Suppressor macrophage treated with lipopolysaccharide for 4 hours (primary cell): ENCODE data around the gene TRIB2.

ENCODE experiments used
- DNase-seq: peaks from one replicate; pipeline ENCODE4 v3.0.0-alpha.2; 2020

The TRIB2 gene

DNA sequence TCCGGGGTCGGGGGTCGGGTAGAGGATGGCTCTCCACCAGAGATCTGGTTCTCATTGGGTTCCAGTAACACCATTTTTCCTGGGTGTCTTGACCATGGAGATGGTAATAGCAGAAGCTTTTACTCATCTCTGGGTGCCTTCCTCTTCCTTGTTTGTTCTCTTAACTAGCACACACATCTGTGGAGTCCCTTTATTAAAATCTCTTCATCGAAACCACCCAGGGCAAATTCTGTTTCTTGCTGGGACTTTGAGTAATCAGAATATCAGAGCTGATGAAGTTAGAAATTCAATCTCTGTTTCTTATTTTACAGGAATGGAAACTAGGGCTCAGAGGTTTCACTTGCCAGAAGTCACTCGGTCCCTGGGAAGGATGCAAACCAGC lies 15.0 kb upstream of the TRIB2 start:
- DNase-seq: no peak

GRCh38 chr2:12702168-12703121 lies 14.3 kb upstream of the TRIB2 start:
- DNase-seq: peak; percentile 30

- DNase-seq: no peak
These were observed 12.4 kb upstream of the TRIB2 start for GRCh38 chr2:12704378-12704777.

DNA sequence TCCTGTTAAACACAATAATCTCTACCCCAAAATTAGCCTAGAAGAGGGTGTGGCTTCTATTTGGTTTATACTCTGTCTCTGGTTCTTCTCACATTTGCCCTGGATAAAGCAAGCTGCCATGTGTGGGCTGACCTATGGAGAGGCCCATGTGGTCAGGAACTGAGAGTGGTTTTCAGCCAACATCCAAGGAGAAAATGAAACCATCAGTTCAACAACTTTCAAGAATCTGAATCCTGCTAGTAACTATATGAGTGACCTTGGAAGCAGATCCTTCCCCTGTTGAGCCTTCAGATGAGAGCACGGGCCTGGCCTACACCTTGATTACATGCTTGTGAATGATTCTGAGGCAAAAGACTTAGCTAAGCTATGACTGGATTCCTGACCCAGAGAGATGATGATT lies 11.5 kb upstream of the TRIB2 start:
- DNase-seq: peak; percentile 45

DNA sequence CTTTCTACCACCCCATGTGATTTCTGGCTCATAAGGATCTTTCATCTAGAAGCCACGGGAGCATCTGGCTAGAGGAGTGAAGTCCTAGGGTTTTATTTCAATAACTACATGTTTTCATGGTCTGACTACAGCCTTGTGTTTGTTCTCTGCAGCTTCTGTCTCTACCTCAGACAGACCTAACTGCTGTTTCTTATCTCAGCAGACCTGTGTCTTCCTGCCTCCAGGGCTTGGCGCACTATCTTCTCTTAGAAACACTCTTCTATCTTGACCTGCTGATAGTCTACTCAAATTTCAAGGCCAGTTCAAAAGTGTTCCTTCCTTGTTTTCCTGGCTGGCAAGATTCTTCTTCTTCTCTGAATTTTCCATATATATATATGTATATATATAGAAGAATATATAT lies 11.0 kb upstream of the TRIB2 start:
- no peak for DNase-seq

DNA sequence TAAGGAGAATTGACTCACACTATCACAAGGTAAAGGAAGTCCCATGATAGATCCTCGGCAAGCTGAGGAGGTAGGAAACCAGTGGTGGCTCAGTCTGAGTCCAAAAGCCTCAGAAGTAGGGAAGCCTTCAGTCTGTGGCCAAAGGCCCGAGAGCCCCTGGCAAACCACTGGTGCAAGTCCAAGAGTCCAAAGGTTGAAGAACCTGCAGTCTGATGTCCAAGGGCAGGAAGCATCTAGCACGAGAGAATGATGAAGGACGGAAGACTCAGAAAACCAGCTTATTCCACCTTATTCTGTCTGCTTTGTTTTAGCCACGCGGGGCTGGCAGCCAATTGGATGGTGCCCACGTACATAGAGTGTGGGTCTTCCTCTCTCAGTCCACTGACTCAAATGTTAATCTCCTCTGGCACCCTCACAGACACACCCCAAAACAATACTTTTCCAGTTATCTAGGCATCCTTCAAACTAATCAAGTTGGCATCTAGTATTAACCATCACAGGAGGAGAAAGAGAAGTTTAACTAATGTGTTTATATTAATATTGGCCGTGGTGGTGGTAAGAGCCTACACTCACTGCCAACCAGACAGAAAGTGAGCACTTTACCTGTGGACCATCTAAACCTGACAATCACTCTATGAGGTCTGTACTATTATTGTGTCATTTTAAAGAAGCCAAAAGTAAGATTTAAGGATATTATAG lies 8.1 kb upstream of the TRIB2 start:
- DNase-seq: no peak

DNA sequence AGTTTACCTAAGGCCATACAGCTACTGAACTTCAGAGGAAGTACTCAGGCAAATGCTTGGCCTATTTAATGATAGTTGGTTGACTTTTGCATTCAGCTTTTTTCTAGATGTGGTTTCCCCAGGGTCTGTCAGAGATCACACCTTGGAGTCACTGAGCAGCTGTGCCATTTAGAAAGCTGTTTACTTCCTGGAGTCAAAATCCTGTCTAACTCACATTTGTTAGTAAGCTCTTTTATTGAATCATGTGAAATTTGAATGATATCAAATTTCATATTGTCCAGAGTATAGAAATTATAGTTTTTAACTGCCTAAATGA lies 7.6 kb upstream of the TRIB2 start:
- no peak for DNase-seq

DNA sequence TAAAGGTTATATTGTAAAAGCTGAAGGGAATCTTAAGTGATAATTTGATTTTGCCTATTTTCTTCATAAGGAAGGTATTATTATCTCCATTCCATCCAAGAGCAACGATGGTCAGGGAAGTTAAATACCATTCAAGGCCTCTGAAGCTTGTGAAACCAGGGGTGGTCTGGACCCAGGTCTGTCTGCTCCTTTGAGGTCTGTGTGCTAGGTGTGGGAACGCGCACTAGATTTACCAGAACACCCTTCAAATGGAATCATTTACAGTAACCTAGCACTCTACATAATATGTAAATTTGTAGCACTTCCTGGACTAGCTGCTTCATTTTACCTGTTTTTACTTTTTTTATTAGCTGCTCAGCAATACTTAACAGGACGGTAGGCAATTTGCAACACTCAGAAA lies 6.4 kb upstream of the TRIB2 start:
- DNase-seq: no peak

DNA sequence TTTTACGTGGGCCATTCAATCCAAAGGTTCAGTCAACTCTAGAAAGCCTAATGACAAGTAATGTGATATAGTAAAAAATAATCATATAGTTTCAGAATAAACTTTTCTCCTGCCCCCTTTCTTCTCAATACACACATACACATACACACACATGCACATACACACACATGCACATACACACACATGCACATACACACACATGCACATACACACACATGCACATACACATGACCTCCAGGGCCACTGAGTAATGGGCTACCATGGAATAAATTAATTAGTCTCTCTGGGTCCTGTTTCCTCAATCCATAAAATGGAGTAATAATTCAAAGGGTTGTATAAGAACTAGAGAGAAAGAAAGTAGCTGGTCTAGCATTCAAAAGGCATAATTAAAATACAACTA lies 5.4 kb upstream of the TRIB2 start:
- DNase-seq: no peak

DNA sequence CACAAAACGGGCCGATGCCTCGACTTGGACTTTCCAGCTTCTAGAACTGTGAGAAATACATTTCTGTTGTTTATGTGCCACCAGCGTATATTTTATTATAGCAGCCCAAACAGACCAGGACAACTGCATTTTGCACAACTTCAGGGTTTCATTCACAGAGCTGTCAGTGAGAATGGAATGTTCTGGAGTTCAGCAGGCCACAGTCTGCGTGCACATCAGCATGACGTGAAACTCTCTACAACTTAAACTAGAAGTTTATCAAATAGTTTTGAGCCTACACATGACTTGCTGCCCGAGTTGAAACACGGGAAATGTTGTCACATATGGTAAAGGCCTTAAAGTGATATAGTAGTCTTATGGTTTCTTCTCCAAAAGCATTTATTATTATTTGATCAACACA lies 3.9 kb upstream of the TRIB2 start:
- DNase-seq: no peak

GRCh38 chr2:12714391-12715221 lies 2.1 kb upstream of the TRIB2 start:
- no peak for DNase-seq

GRCh38 chr2:12715258-12716031 lies 1.3 kb upstream of the TRIB2 start:
- DNase-seq: no peak

GRCh38 chr2:12716032-12716281 lies 779 bp upstream of the TRIB2 start:
- DNase-seq: peak; percentile 73

DNA sequence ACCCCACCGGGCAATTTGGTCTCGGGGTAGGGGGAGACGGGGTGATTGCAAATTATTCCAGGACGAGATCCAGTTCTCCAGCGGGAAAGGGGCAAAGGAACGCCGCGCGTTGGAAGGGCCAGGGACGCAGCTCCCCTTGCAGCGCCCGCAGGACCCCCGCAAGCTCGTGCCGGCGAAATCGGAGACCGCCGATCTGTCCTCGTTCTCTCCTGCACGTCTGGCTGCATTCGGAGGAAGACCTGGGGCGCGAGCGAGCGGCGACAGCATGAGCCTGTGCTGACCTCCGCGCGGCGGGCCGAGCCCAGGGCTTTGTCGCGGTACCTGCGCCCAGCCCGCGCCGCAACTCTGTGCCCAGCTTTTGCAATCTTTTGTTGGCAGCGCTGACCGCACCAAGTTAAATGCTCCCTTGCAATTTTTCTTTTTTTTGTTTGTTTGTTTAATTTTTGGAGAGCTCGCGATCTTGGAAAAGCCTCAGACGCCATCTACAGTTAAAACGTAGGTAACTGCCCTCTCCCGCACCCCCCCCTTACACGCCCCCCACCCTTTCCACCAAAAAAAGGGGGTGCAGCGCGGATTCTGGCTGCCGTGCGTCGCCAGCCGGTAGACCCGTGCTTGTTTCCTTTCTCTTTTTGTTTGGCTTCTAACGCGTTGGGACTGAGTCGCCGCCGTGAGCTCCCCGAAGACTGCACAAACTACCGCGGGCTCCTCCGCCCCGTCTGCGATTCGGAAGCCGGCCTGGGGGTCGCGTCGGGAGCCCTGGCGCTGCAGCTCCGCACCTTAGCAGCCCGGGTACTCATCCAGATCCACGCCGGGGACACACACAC lies 667 bp downstream of the TRIB2 start:
- peak; percentile 40 for DNase-seq

DNA sequence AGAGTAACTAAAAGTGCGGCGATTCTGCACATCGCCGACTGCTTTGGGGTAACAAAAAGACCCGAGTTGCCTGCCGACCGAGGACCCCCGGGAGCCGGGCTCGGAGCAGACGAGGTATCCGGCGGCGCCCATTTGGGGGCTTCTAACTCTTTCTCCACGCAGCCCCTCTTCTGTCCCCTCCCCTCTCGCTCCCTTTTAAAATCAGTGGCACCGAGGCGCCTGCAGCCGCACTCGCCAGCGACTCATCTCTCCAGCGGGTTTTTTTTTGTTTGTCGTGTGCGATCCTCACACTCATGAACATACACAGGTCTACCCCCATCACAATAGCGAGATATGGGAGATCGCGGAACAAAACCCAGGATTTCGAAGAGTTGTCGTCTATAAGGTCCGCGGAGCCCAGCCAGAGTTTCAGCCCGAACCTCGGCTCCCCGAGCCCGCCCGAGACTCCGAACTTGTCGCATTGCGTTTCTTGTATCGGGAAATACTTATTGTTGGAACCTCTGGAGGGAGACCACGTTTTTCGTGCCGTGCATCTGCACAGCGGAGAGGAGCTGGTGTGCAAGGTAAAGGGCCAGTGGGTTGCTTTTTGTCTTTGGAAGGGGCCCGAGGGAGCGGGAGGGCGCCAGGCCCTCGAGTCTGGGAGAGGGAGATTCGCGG lies 1.4 kb downstream of the TRIB2 start:
- DNase-seq: no peak

DNA sequence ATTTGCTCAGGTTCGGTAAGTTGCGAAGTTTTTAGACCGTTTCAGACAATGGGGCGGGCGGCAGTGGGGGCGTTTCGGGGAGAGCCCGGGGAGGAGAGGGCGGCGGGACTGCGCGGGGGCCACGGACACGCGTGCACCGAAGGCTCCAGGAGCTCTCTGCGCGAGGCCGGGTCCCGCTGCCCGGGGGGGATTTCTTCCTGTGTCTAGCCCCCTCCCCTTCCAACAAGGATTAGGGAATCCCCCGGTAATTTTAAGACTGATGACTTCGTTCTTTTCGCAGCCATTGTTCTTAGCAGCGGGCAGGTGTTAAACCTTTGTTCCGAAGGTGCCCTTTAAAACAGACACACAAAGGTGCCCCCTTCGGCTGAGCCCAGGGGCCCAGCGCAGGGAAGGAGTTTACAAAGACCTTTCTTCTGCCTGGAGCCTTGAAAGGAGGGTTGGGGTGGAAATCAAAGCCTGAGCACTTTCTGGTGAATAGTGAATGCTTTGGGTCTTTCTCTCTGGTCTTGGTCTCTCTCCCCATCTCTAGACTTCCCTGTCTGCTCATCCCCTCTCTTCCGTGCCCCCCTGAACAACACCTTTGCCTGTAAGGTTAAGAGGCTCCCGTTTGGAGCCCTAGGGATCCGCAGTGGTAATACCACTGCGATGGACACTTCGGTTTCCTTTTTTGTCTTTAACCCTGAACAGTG lies 2.1 kb downstream of the TRIB2 start:
- no peak for DNase-seq

DNA sequence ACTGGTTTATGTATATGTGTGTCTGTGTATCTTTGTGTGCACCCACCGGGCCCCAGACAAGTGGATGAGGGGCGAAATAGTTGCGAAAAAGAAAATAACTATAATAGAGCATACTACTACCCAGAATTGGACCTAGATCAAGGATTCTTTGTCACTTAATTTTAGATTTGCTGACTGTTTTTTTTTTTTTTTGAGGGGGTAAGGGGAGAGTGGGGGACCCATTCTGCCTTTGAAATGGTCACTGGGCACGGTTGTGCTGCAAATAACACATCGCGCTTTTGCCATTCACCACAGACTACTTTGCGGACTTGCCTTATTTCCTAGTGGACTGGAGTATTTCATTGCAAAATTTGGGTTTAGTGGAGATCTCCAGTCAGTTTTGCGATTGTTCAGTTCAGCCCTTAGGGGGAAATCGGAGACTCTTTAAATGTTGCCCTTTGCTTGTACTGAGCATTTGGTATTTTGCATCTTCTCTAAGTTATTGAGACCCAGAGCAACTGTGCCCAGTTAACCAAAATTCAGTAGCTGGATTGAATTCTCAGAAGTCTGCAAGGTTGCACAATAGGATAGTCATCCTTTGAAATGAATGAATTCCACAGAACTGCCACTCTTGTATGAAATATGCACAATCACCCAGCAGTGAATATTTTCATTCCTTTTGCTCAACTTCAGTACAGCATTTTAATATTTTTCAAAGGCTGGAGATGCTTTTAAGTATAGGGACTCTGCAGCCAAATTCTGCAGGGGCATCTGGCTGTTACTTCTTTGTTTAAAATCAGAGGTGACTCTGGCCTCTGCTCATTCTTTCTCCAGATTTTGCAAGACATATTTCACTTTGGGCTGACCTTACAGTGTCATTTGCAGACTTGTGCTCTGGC lies 2.9 kb downstream of the TRIB2 start:
- no peak for DNase-seq

GRCh38 chr2:12720278-12720620 lies 3.5 kb downstream of the TRIB2 start:
- DNase-seq: no peak

- DNase-seq: no peak
These were observed 4.1 kb downstream of the TRIB2 start for GRCh38 chr2:12720754-12721378.
